ENCODE measurements around the gene MMADHC. TPM values are rescaled to one million over a fixed set of nuclear protein-coding genes. Genes with fewer than 3 reads are reported as not detected.
A peak's percentile ranks its signal among the peaks of the same experiment; 100 is the strongest.

The MMADHC gene
- total and polyA plus RNA-seq, 2 of the 4 experiments (the other 2 are of a cell fraction): 62.6 to 112 TPM

- 0 out of 2 replicates have a peak overlapping the region, but pooled peaks have one; percentile 16 for H3K18ac ChIP-seq (ENCODE audit: low read depth, low read length)
- ChIA-PET CTCF (no interaction called here), POLR2A (ENCODE audit: unreplicated experiment) (no interaction called here)
- no peak for TF ChIP-seq NFE2L2 (IDR thresholded peaks at IDR 0.05; ENCODE audit: low read depth, low read length)
- no peak for TF ChIP-seq RAD21 (IDR thresholded peaks at IDR 0.05; ENCODE audit: low read length)
- TF ChIP-seq POLR2A (IDR thresholded peaks at IDR 0.05; ENCODE audit: low read depth, low read length): no peak
- TF ChIP-seq ELK1 (IDR thresholded peaks at IDR 0.05; ENCODE audit: borderline replicate concordance, low read depth, low read length): no peak
- TF ChIP-seq MAZ (IDR thresholded peaks at IDR 0.05; ENCODE audit: borderline replicate concordance, low read depth, low read length): no peak
- TF ChIP-seq MXI1 (IDR thresholded peaks at IDR 0.05; ENCODE audit: borderline replicate concordance, low read depth, low read length): no peak
- no peak for TF ChIP-seq RCOR1 (IDR thresholded peaks at IDR 0.05; ENCODE audit: insufficient replicate concordance, low read length)
- TF ChIP-seq CTCF (conservative IDR thresholded peaks at IDR 0.05; ENCODE audit: low read depth, low read length): no peak
- no peak for TF ChIP-seq SMC3 (IDR thresholded peaks at IDR 0.05; ENCODE audit: low read depth, low read length)
- TF ChIP-seq MAFK (IDR thresholded peaks at IDR 0.05; ENCODE audit: low read depth, low read length): no peak
- no peak for TF ChIP-seq BHLHE40 (IDR thresholded peaks at IDR 0.05; ENCODE audit: low read depth, low read length)
- TF ChIP-seq CEBPB (IDR thresholded peaks at IDR 0.05; ENCODE audit: low read depth, low read length): no peak
- TF ChIP-seq CHD1 (IDR thresholded peaks at IDR 0.05; ENCODE audit: low read depth, low read length): no peak
- TF ChIP-seq FOS (IDR thresholded peaks at IDR 0.05; ENCODE audit: low read depth, low read length): no peak
- TF ChIP-seq RFX5 (IDR thresholded peaks at IDR 0.05; ENCODE audit: low read depth, low read length): no peak
- no peak for TF ChIP-seq USF2 (IDR thresholded peaks at IDR 0.05; ENCODE audit: low read depth, low read length)
- H4K91ac ChIP-seq (ENCODE audit: insufficient read depth, low read depth, low read length): no peak overlapping the region
- no peak overlapping the region for H3K56ac ChIP-seq (ENCODE audit: extremely low read depth, insufficient read depth, low read length)
- H3K23ac ChIP-seq (ENCODE audit: low read depth, low read length): peak overlapping the region; percentile 76
- DNase-seq: no peak
- intact Hi-C loops (cut with micrococcal nuclease): no loop called here
- WGBS, 2 experiments (ENCODE audit: extremely low coverage in 2 of 2, insufficient read length in 1 of 2): no CpG with 5 or more reads among the region's 3 CpGs
- H3K4me1 ChIP-seq (ENCODE audit: control insufficient read depth, insufficient read depth, low read length): peaks cover 5% of the 10 kb centered on the region
- H3K4me3 ChIP-seq (ENCODE audit: insufficient read depth, low read depth, low read length): peak overlapping the region; percentile 76
- in situ Hi-C loops (cut with MboI; ENCODE audit: low sequenced_read_pairs): loop anchor here (25.0 kb wide), 3 partner anchors 1326 to 1851 kb away; no protein-coding TSS in a partner anchor
- no TSS peak for BruUV-seq (replicated peaks)
- dilution Hi-C loops (cut with HindIII; ENCODE audit: low sequenced_read_pairs, unreplicated experiment): no loop called here
- peak overlapping the region; percentile 61; the same call in 1 of the 2 replicates for H3K27ac ChIP-seq (ENCODE audit: insufficient read depth, low read length)
- H4K20me1 ChIP-seq (ENCODE audit: insufficient read depth, low read length): peaks cover 6% of the 10 kb centered on the region; the same call in 1 of the 2 replicates
- H4K8ac ChIP-seq (ENCODE audit: low read depth in 2 of 2, low read length in 2 of 2): no peak overlapping the region
- peak overlapping the region; percentile 74 for H3K14ac ChIP-seq (replicated peaks; ENCODE audit: low read depth, low read length)
- no peak overlapping the region for H2BK120ac ChIP-seq (ENCODE audit: low read depth, low read length)
- no peak overlapping the region for H2BK15ac ChIP-seq (ENCODE audit: low read depth, low read length)
- no peak overlapping the region for H2AK9ac ChIP-seq (replicated peaks; ENCODE audit: low read depth, low read length, poor library complexity)
- peak overlapping the region; percentile 84 for H3K4me2 ChIP-seq (ENCODE audit: low read depth, low read length)
- H3K27me3 ChIP-seq (ENCODE audit: control insufficient read depth, insufficient read depth, low read length): no peaks in the 10 kb centered on the region
- H2AFZ ChIP-seq (replicated peaks; ENCODE audit: low read length, poor library complexity): no peak overlapping the region
- H4K5ac ChIP-seq (ENCODE audit: low read depth, low read length): peak overlapping the region; percentile 39; the same call in 1 of the 2 replicates
- peaks cover 3 to 37% of the 10 kb centered on the region in 2 experiments; a peak in 2 of 4 replicates for H3K79me1 ChIP-seq (ENCODE audit: low read depth in 1 of 2, low read length in 2 of 2)
- H3K9me3 ChIP-seq (ENCODE audit: control insufficient read depth, insufficient read depth, low read length): no peaks in the 10 kb centered on the region
- H3K9ac ChIP-seq (ENCODE audit: low read depth, low read length): peak overlapping the region; percentile 100
- peak overlapping the region; percentile 70 for H2BK5ac ChIP-seq (ENCODE audit: low read depth, low read length, poor library complexity, severe bottlenecking)
- no peaks in the 10 kb centered on the region for H3K9me1 ChIP-seq (ENCODE audit: insufficient read depth, low read length)
- H2BK20ac ChIP-seq (ENCODE audit: low read depth, low read length): no peak overlapping the region
- H2AK5ac ChIP-seq (ENCODE audit: low read depth, low read length): no peak overlapping the region
- H3K36me3 ChIP-seq (ENCODE audit: control insufficient read depth, insufficient read depth, low read length): peaks cover 13% of the 10 kb centered on the region
- H3K4ac ChIP-seq (ENCODE audit: low read depth, low read length): peak overlapping the region; percentile 36; the same call in 1 of the 2 replicates
- ATAC-seq (ENCODE audit: low read depth): no peak
Measured at GRCh38 chr2:149586063-149586462, 1.5 kb downstream of the MMADHC start.
